ENCODE data around the gene KLRF1.

KLRF1 gene

DNA sequence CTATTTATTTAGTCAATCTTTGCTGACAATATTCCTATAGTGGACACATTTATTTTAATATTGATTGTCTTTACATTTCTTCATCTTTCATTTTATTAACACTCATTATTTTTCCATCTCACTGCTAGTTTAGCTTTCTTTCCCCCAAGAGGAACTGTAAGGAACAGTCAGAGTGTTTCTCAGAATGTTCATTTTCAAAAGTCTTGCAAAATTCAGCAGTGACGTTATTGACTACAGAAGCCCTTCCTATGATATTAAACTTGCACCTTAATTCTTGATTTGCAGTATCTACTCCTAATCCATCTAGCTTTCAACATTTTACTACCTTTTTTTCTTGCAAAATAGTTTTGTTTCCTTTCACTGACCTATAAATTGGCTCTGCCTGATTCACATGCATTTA lies 28.9 kb downstream of the KLRF1 start:
- TF ChIP-seq, protein P1, sequence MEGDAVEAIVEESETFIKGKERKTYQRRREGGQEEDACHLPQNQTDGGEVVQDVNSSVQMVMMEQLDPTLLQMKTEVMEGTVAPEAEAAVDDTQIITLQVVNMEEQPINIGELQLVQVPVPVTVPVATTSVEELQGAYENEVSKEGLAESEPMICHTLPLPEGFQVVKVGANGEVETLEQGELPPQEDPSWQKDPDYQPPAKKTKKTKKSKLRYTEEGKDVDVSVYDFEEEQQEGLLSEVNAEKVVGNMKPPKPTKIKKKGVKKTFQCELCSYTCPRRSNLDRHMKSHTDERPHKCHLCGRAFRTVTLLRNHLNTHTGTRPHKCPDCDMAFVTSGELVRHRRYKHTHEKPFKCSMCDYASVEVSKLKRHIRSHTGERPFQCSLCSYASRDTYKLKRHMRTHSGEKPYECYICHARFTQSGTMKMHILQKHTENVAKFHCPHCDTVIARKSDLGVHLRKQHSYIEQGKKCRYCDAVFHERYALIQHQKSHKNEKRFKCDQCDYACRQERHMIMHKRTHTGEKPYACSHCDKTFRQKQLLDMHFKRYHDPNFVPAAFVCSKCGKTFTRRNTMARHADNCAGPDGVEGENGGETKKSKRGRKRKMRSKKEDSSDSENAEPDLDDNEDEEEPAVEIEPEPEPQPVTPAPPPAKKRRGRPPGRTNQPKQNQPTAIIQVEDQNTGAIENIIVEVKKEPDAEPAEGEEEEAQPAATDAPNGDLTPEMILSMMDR (IDR thresholded peaks at IDR 0.05; ENCODE audit: borderline replicate concordance, insufficient read depth, low read depth, low read length): no peak
- H3K4me3 ChIP-seq (ENCODE audit: low read depth, low read length): no peak overlapping the region

- H3K4me3 ChIP-seq (ENCODE audit: low read depth, low read length): no peak overlapping the region
- TF ChIP-seq, protein P1 (IDR thresholded peaks at IDR 0.05; ENCODE audit: borderline replicate concordance, insufficient read depth, low read depth, low read length): no peak
Measured at GRCh38 chr12:9856894-9857293, 29.6 kb downstream of the KLRF1 start.

DNA sequence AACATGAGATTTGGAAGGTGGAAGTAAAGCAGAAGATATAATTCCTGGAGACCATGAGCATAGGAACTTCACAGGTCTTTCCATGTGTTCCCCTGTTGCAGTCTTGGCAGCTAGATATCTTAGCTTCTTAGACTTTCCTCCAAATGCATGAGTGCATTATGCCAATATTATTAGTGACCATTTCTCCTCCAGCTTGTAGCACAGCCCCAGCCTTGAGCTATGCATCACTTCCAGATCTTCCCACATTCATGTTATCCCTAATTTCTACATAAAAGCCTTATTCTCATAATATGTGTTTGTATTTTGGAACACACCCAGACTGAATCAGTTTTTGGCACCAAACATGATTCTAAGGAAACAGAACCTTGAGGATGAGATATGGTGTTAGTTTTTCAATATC lies 30.9 kb downstream of the KLRF1 start:
- TF ChIP-seq, protein P1 (IDR thresholded peaks at IDR 0.05; ENCODE audit: borderline replicate concordance, insufficient read depth, low read depth, low read length): no peak
- H3K4me3 ChIP-seq (ENCODE audit: low read depth, low read length): no peak overlapping the region

- TF ChIP-seq, protein P1 (IDR thresholded peaks at IDR 0.05; ENCODE audit: borderline replicate concordance, insufficient read depth, low read depth, low read length): no peak
- no peak overlapping the region for H3K4me3 ChIP-seq (ENCODE audit: low read depth, low read length)
Measured at GRCh38 chr12:9864913-9865675, 37.8 kb downstream of the KLRF1 start.

DNA sequence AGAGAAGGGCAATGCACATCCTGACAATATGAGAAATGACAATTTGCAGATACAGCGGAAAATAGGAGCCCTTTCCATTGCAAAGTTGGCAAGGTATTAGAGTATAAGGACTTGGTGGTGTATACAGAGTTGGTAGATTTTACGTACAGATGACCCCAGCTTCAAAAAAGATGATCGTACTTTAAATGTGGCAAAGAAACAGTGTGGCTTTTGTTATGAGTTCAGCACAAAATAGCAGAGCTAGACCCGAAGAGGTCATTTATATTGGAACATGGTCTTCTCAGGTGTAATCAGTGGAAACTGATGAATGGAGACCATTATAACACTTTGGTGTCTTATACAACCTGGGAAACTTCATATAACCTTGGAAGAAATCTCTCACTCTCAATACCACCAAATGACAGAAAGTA lies 39.6 kb downstream of the KLRF1 start:
- TF ChIP-seq, protein P1 (IDR thresholded peaks at IDR 0.05; ENCODE audit: borderline replicate concordance, insufficient read depth, low read depth, low read length): no peak
- H3K4me3 ChIP-seq (ENCODE audit: low read depth, low read length): no peak overlapping the region

- TF ChIP-seq, protein P1 (IDR thresholded peaks at IDR 0.05; ENCODE audit: borderline replicate concordance, insufficient read depth, low read depth, low read length): no peak
- no peak overlapping the region for H3K4me3 ChIP-seq (ENCODE audit: low read depth, low read length)
Measured at GRCh38 chr12:9867531-9867930, 40.2 kb downstream of the KLRF1 start.

- no peak overlapping the region for H3K4me3 ChIP-seq (ENCODE audit: low read depth, low read length)
- TF ChIP-seq, protein P1 (IDR thresholded peaks at IDR 0.05; ENCODE audit: borderline replicate concordance, insufficient read depth, low read depth, low read length): no peak
Measured at GRCh38 chr12:9868311-9868801, 41.1 kb downstream of the KLRF1 start.

Measured in GM12875 (cell line).